Suppressor macrophage treated with lipopolysaccharide for 1 hour (primary cell): ENCODE data around the gene HOXD13.
A peak's percentile ranks its signal among the peaks of the same experiment; 100 is the strongest.

Experiments used
- DNase-seq, 3 donors: peaks; one replicate each; pipeline ENCODE4 v3.0.0-alpha.2; 2020 to 2022

The HOXD13 gene

GRCh38 chr2:176106581-176107539 is 14.3 kb downstream of the HOXD13 start, which contains the start of gene HOXD11:
HOXD11 (plus strand) TSS chr2:176107280; CDS start chr2:176107356, 76 bp downstream.
- DNase-seq = peak; percentile 46 to 51 (median 49)

- peak in 1 of 3 donors; percentile 38 for DNase-seq
These were observed 15.2 kb downstream of the HOXD13 start for GRCh38 chr2:176107731-176108181.

GRCh38 chr2:176109192-176109901 is 16.8 kb downstream of the HOXD13 start:
- no peak for DNase-seq

- no peak for DNase-seq
These were observed 17.4 kb downstream of the HOXD13 start for GRCh38 chr2:176109946-176110345.

- no peak for DNase-seq
These were observed 18.1 kb downstream of the HOXD13 start for GRCh38 chr2:176110415-176111308.

- DNase-seq = peak in 2 of 3 donors; percentile 58 to 65
These were observed 18.8 kb downstream of the HOXD13 start for GRCh38 chr2:176111309-176111663.

- no peak for DNase-seq
These were observed 19.4 kb downstream of the HOXD13 start for GRCh38 chr2:176111846-176112374.

GRCh38 chr2:176112375-176113302 is 20.1 kb downstream of the HOXD13 start:
- no peak for DNase-seq

GRCh38 chr2:176114120-176114929 is 21.8 kb downstream of the HOXD13 start:
- DNase-seq = no peak

- no peak for DNase-seq
These were observed 22.6 kb downstream of the HOXD13 start for GRCh38 chr2:176114930-176115625.

- no peak for DNase-seq
These were observed 23.6 kb downstream of the HOXD13 start, which contains the start of gene HOXD10 for GRCh38 chr2:176115883-176116813. HOXD10 (plus strand) TSS chr2:176116778; CDS start chr2:176116834, 56 bp downstream.

GRCh38 chr2:176117162-176117822 is 24.8 kb downstream of the HOXD13 start:
- DNase-seq = no peak

- no peak for DNase-seq
These were observed 25.4 kb downstream of the HOXD13 start for GRCh38 chr2:176117823-176118371.

GRCh38 chr2:176118601-176119339 is 26.2 kb downstream of the HOXD13 start:
- peak; percentile 45 to 74 (median 55) for DNase-seq

- DNase-seq = no peak
These were observed 28.1 kb downstream of the HOXD13 start for GRCh38 chr2:176120364-176121189.
